Stimulated activated CD4-positive, alpha-beta T cell treated with anti-CD3 and anti-CD28 coated beads, Interleukin-4, amount 100 ng/mL, for 48 hours (primary cell): ENCODE data around the gene SH3RF3.

Source experiments
- DNase-seq, 2 donors: peaks; one replicate each; pipeline ENCODE4 v3.0.0-alpha.2; 2020; ENCODE audit warnings: low read depth in 2 of 2

SH3RF3 gene

GRCh38 chr2:109475531-109476210, 346.7 kb downstream of the SH3RF3 start:
- peak in 1 of 2 donors; percentile 3 for DNase-seq

- no peak for DNase-seq
Observed at GRCh38 chr2:109476641-109477441, 347.8 kb downstream of the SH3RF3 start.

DNA sequence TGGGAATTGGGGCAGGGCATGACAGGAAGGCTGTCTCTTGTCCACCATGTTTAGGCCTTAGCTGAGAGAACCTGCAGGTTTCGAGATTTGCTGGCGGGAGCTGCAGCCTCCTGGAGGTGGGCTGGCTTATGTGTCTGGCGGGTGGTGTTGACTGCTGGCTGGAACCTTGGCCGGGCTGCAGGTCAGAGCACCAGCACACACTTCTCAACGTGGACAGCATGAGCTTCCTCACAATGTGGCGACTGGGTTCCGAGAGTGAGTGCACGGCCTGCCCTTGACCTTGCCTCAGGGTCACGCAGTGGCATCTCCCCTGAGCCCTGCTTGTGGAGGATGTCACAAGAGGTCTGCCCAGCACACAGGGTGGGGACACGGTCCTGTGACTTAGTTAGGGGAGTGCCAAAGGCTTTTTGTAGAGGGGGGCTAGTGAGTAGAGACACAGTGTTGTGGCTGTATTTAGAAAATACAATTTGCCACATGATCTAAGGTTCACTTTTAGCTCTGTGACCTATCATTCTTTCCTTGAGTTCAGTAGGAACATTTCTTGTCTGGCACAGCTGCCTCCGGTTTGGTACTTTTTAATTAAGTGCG, 350.0 kb downstream of the SH3RF3 start:
- no peak for DNase-seq

- no peak for DNase-seq
Observed at GRCh38 chr2:109479804-109480203, 350.8 kb downstream of the SH3RF3 start.

- DNase-seq = no peak
Observed at GRCh38 chr2:109480486-109481195, 351.6 kb downstream of the SH3RF3 start.

- DNase-seq = no peak
Observed at GRCh38 chr2:109481196-109481555, 352.2 kb downstream of the SH3RF3 start.

DNA sequence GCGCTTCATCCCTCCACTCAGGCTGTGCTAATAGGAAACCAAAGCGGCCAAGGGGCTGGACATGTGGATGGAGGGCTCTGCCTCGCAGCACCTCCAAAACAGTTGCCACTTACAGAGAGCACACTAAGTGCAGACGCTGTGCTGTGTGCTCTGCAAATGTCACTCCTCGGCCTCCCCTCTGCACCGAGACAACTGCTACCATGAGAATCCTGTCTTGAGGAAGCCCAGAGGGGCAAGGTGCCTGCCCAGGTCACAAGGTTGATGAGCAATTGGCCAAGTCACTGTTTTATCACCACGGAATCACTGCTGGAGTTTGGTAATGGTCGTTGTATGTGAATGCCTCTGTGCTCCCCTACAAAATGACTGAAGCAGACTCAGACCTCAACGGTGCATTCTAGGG, 352.6 kb downstream of the SH3RF3 start:
- DNase-seq = no peak

GRCh38 chr2:109482361-109482861, 353.4 kb downstream of the SH3RF3 start:
- no peak for DNase-seq

DNA sequence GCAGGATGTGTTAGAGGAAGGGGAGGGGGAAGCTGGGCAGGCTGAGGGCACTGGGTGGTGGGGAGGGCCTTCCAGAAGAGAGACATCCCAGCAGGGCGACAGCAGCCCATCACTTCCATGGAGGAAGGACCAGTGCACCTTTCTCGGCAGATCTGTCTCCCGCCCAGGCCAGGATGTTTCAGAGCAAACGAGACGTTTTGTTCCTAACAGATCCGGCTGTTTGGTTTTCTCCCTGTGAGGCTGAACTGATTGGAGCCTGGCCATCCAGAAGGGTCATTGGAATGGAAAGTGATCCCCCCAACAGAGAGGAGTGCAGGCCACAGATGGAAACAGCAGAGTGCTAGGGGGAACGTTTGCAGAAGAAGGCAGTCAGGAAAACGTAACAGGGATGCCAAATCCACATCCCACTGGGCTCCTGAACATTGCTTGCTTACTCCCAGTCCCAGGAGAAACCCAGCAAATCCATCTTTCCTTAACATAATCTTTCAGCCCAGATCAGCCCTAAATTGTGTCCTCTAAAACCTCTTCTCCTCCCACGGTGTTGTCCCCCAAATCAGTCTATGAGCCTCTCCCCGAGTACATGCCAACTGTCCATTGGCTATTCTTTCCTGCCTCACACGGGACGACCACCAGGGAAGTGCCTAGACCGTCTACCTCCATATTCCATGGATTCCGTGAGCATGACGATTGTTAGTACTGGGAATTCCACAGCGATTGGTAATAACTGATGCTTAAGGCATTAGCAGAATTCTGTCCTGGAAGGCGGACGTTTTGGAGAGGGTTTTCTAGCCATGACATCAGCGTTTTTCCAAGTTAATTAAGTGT, 357.9 kb downstream of the SH3RF3 start:
- DNase-seq = no peak

DNA sequence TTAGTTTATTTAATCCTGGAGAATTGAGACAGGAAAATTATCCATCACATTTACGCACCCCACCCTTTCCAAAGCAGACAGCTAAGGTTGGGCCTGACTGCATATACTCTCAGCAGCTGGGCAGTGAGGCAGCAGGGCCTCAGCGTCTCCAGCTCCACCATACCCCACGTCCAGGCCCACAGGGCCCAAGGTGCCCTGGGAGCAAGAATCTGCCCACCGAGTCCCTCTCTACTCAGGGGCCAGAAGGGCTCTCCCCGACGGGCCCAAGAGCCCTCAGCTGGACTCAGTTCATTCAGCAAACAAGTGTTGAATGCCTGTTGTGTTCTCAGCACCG, 358.5 kb downstream of the SH3RF3 start:
- DNase-seq = no peak

DNA sequence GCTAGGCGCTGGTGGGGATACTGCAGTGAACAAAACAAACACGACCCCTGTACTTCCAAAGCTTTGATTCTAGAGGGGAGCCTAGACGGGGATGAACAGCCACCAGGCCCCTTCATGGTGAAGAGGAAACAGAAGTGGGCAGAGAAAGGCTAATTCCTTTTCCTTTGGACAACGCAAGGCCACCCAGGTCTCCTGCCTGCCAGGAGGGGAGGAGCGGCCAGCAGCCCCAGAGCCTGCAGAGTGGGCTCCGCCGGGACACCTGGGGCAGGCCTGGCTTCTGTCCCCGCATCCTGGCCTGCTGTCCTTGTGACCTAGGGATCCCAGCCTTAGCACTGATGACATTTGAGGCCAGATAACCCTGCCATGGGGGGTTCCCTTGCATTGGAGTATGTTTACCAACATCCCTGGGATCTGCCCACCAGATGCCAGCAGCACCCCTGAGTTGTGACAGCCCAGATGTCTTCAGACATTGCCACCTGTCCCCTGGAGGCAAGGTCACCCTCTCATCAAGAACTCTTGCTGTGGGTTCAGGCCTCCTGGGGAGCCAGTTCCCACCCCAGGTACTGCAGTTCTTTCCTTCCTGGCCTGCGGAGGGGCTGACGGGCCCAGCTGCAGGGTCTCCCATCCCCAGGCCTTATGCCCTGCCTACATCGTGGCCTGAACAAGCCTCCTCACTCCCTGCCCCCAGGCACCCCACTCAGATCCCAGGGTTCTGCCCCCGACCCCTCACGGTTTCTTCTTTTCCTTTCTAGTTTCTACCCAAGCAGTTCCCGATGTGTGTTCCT, 359.1 kb downstream of the SH3RF3 start:
- DNase-seq = no peak

DNA sequence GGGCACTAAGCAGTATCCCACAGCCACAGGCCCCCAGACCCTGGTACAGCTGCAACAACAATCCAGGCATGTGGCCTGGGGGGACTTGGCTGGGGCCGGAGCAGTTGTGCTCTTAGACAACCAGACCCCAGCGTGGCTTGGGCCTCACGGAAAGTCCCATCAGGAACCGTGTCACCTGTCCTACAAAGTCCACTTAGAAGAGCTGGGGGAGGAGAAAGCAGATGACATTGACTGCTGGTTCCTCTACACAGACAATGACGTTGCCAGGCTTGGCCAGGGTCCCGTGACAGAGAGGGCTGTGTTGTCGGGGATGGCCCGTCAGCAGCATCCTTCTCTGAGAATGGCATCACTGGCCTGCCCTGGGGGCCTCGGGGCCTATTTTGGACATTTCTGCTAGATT, 360.3 kb downstream of the SH3RF3 start:
- no peak for DNase-seq

- DNase-seq = no peak
Observed at GRCh38 chr2:109493176-109493935, 364.4 kb downstream of the SH3RF3 start.

DNA sequence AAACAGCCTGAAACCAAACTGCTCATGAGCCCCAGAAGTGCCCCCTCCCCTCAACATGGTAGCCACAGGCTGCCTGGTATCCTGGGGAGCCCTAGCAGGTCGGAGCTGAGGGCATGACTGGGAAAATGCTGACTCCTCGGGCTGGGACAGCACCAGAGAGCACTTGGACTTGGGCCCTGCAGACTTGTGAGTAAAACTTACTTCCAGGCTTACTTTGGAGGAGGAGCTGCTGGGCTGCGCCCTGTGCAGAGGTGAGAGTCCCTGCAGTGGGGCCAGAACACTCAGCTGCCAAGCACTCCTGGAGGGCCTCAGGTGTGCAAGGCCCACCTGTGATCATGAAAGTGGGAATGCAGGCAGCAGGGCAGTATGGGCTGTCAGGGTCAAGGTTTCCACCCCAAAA, 365.3 kb downstream of the SH3RF3 start:
- no peak for DNase-seq

DNA sequence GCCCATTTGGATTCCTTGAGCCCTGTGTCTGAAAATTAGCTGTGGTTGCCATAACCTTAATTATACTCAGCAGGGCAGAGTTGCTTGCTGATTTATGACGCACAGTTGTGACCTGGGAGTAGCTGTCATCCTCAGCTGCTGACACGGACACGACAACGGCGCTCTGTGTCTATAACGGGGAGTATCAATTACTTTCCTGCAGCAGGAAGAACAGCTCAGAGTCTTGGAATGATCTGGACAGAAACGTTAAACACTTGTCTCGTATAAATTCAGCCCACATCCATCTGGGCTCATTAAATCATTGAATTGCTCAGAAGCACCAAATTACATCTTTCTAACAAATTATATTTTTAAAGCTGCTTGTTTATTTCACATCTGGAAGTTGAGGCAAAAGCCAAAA, 368.5 kb downstream of the SH3RF3 start:
- no peak for DNase-seq

- no peak for DNase-seq
Observed at GRCh38 chr2:109497911-109498870, 369.2 kb downstream of the SH3RF3 start.

DNA sequence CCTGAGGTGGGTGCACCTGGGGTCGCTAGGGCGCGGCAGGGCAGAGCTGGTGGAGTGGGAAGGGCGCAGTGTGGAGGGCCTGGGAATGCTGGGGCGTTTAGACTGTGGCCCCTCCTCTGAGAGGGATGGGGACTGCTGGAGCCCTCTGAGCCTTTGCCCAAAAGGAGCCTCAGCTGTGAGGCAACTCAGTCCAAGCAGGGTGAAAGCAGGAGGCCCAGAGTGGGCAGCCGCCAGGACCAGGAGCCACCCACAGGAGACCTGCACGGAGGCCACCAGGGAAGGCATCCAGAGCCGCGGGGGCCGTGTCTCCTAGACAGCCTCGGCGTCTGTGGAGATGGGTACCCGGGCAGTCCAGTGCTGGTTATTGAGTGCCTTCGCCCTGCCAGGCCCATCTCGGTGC, 369.9 kb downstream of the SH3RF3 start:
- no peak for DNase-seq

- DNase-seq = no peak
Observed at GRCh38 chr2:109499566-109499965, 370.6 kb downstream of the SH3RF3 start.

- DNase-seq = no peak
Observed at GRCh38 chr2:109500910-109501309, 371.9 kb downstream of the SH3RF3 start.
